Karpas-422 (cell line): ENCODE results near the gene NUP93. TPM values are rescaled to one million over a fixed set of nuclear protein-coding genes. Genes with fewer than 3 reads are reported as not detected.
"Not testable (repeated sequence)": the region's sequence is repeated elsewhere in the genome, so short reads cannot be mapped to it uniquely, and the experiment has no call there.

Experiments
- DNase-seq: peaks from one replicate; pipeline ENCODE4 v3.0.0-alpha.2; 2015
- H2AFZ ChIP-seq: fragments of 200-600 bp; sonication (generic); 2 replicates; pipeline ENCODE4 v1.6.1; 2014; ENCODE audit warnings: antibody characterized with exemption, low read length, mixed read lengths
- H3K27ac ChIP-seq: fragments of 200-600 bp; sonication (generic); 2 replicates; pipeline ENCODE4 v1.5.1; 2014; ENCODE audit warnings: mild to moderate bottlenecking, low read length, moderate library complexity
- H3K27me3 ChIP-seq: fragments of 200-600 bp; sonication (generic); 2 replicates; pipeline ENCODE4 v1.6.1; 2014; ENCODE audit warnings: low read length, mixed read lengths
- H3K36me3 ChIP-seq: fragments of 200-600 bp; sonication (generic); 2 replicates; pipeline ENCODE4 v1.6.1; 2014; ENCODE audit warnings: low read length, mixed read lengths; ENCODE audit not compliant: insufficient read depth
- H3K4me1 ChIP-seq: fragments of 200-600 bp; sonication (generic); 2 replicates; pipeline ENCODE4 v1.6.1; 2014; ENCODE audit warnings: mild to moderate bottlenecking, low read length, mixed read lengths
- H3K4me2 ChIP-seq: fragments of 200-600 bp; sonication (generic); 2 replicates; pipeline ENCODE4 v1.6.1; 2014; ENCODE audit warnings: low read length, low read depth, mild to moderate bottlenecking; ENCODE audit not compliant: poor library complexity, severe bottlenecking
- H3K4me3 ChIP-seq: fragments of 200-600 bp; sonication (generic); 2 replicates; pipeline ENCODE4 v1.5.1; 2014; ENCODE audit warnings: mild to moderate bottlenecking, antibody characterized with exemption, low read length, mixed read lengths
- H3K79me2 ChIP-seq: fragments of 200-600 bp; sonication (generic); 2 replicates; pipeline ENCODE4 v1.6.1; 2014; ENCODE audit warnings: mild to moderate bottlenecking, low read length, mixed read lengths
- H3K9ac ChIP-seq: fragments of 200-600 bp; sonication (generic); 2 replicates; pipeline ENCODE4 v1.6.0; 2014; ENCODE audit warnings: low read length
- H3K9me2 ChIP-seq: fragments of 200-600 bp; sonication (generic), shearing (Covaris generic); replicated peaks from 2 replicates; pipeline ENCODE4 v1.6.0; 2014; ENCODE audit warnings: mild to moderate bottlenecking, low read length, moderate library complexity; ENCODE audit not compliant: insufficient read depth
- H3K9me3 ChIP-seq: fragments of 300-700, 200-600 bp; sonication (generic); 2 replicates; pipeline ENCODE4 v1.6.1; 2014; ENCODE audit warnings: low read length, mixed read lengths
- H4K20me1 ChIP-seq: fragments of 200-600 bp; sonication (generic); 2 replicates; pipeline ENCODE4 v1.6.1; 2014; ENCODE audit warnings: mild to moderate bottlenecking, antibody characterized with exemption, low read length, low read depth; ENCODE audit not compliant: insufficient read depth
- total RNA-seq: library from RNA; depleted of rRNA; stranded (reverse); fragments of >200 nt; shearing (Covaris generic); gene quantifications from 2 replicates; pipeline ENCODE4 v1.2.3, GENCODE V29; 2014; ENCODE audit warnings: low replicate concordance

Gene NUP93
- total RNA-seq, 1 experiment from 2014 or later, result 116 TPM

GRCh38 chr16:56789360-56789759 lies 59.4 kb downstream of the NUP93 start:
- peak overlapping the region; percentile 34; the same call in 1 of the 2 replicates for H3K27ac ChIP-seq
- H3K4me3 ChIP-seq, result no peak overlapping the region
- peaks cover 96% of the 10 kb centered on the region for H3K79me2 ChIP-seq
- peaks cover 30% of the 10 kb centered on the region for H3K4me1 ChIP-seq
- no peak overlapping the region for H3K9ac ChIP-seq
- H2AFZ ChIP-seq, result no peak overlapping the region
- no peaks in the 10 kb centered on the region for H4K20me1 ChIP-seq
- H3K9me3 ChIP-seq, result no peaks in the 10 kb centered on the region
- no peaks in the 10 kb centered on the region for H3K27me3 ChIP-seq
- H3K4me2 ChIP-seq, result peak overlapping the region; percentile 8
- H3K36me3 ChIP-seq, result no peaks in the 10 kb centered on the region
- H3K9me2 ChIP-seq, result no peaks in the 10 kb centered on the region
- peak; percentile 62 for DNase-seq

- peaks cover 84% of the 10 kb centered on the region for H3K79me2 ChIP-seq
- no peak for DNase-seq
- peaks cover 28% of the 10 kb centered on the region for H3K4me1 ChIP-seq
- H3K9ac ChIP-seq, result no peak overlapping the region
- H3K4me2 ChIP-seq, result no peak overlapping the region
- H3K9me2 ChIP-seq, result no peaks in the 10 kb centered on the region
- no peak overlapping the region for H3K27ac ChIP-seq
- H3K27me3 ChIP-seq, result no peaks in the 10 kb centered on the region
- H2AFZ ChIP-seq, result no peak overlapping the region
- H3K9me3 ChIP-seq, result no peaks in the 10 kb centered on the region
- no peaks in the 10 kb centered on the region for H3K36me3 ChIP-seq
- no peak overlapping the region for H3K4me3 ChIP-seq
- no peaks in the 10 kb centered on the region for H4K20me1 ChIP-seq
These were observed 63.0 kb downstream of the NUP93 start for GRCh38 chr16:56792967-56793366.

- Histone ChIP-seq H3K79me2 (peaks cover 79% of the 10 kb centered on the region), H3K27me3 (no peaks in the 10 kb centered on the region), H3K9ac (no peak overlapping the region), H3K9me2 (no peaks in the 10 kb centered on the region), H3K36me3 (no peaks in the 10 kb centered on the region), H4K20me1 (no peaks in the 10 kb centered on the region), H2AFZ (no peak overlapping the region), H3K27ac (no peak overlapping the region), H3K9me3 (no peaks in the 10 kb centered on the region), H3K4me1 (peaks cover 23% of the 10 kb centered on the region), H3K4me2 (no peak overlapping the region), H3K4me3 (no peak overlapping the region)
- DNase-seq, result peak; percentile 58
These were observed 63.6 kb downstream of the NUP93 start for GRCh38 chr16:56793492-56793891.

- Histone ChIP-seq H3K36me3 (0 out of 2 replicates have a peak, but pooled peaks cover 4% of the 10 kb centered on the region), H3K4me1 (peaks cover 13% of the 10 kb centered on the region), H3K4me2 (no peak overlapping the region), H4K20me1 (no peaks in the 10 kb centered on the region), H3K27me3 (no peaks in the 10 kb centered on the region), H3K79me2 (peaks cover 72% of the 10 kb centered on the region), H3K4me3 (no peak overlapping the region), H2AFZ (no peak overlapping the region), H3K9me2 (no peaks in the 10 kb centered on the region), H3K9me3 (no peaks in the 10 kb centered on the region), H3K9ac (no peak overlapping the region), H3K27ac (no peak overlapping the region)
- no peak for DNase-seq
These were observed 65.1 kb downstream of the NUP93 start for GRCh38 chr16:56795011-56795410.

- H3K36me3 ChIP-seq, H3K9me2 ChIP-seq, H3K4me1 ChIP-seq, H3K4me3 ChIP-seq, H4K20me1 ChIP-seq, H3K4me2 ChIP-seq, H3K9ac ChIP-seq, H3K9me3 ChIP-seq, H3K27ac ChIP-seq, DNase-seq, H2AFZ ChIP-seq, H3K27me3 ChIP-seq: not testable (repeated sequence)
- peaks cover 58% of the 10 kb centered on the region for H3K79me2 ChIP-seq
These were observed 67.1 kb downstream of the NUP93 start for GRCh38 chr16:56797038-56797437.

- Histone ChIP-seq H3K79me2 (peaks cover 58% of the 10 kb centered on the region), H3K9me2 (no peaks in the 10 kb centered on the region), H3K27ac (no peak overlapping the region), H3K4me3 (no peak overlapping the region), H2AFZ (no peak overlapping the region), H4K20me1 (no peaks in the 10 kb centered on the region), H3K27me3 (no peaks in the 10 kb centered on the region), H3K36me3 (0 out of 2 replicates have a peak, but pooled peaks cover 4% of the 10 kb centered on the region), H3K4me2 (no peak overlapping the region), H3K9me3 (no peaks in the 10 kb centered on the region), H3K9ac (no peak overlapping the region), H3K4me1 (peaks cover under 1% of the 10 kb centered on the region; the same call in 1 of the 2 replicates)
- no peak for DNase-seq
These were observed 67.9 kb downstream of the NUP93 start for GRCh38 chr16:56797861-56798260.

- Histone ChIP-seq H3K79me2 (peaks cover 50% of the 10 kb centered on the region), H3K27me3 (no peaks in the 10 kb centered on the region), H3K36me3 (0 out of 2 replicates have a peak, but pooled peaks cover 4% of the 10 kb centered on the region), H3K27ac (no peak overlapping the region), H3K9ac (no peak overlapping the region), H2AFZ (no peak overlapping the region), H3K9me3 (no peaks in the 10 kb centered on the region), H4K20me1 (no peaks in the 10 kb centered on the region), H3K4me1 (no peaks in the 10 kb centered on the region), H3K9me2 (no peaks in the 10 kb centered on the region), H3K4me2 (no peak overlapping the region), H3K4me3 (no peak overlapping the region)
- no peak for DNase-seq
These were observed 69.0 kb downstream of the NUP93 start for GRCh38 chr16:56798955-56799354.

- H3K36me3 ChIP-seq, result peaks cover 7% of the 10 kb centered on the region; the same call in 1 of the 2 replicates
- peaks cover 38% of the 10 kb centered on the region for H3K79me2 ChIP-seq
- no peak overlapping the region for H3K4me2 ChIP-seq
- no peak overlapping the region for H3K9ac ChIP-seq
- H2AFZ ChIP-seq, result no peak overlapping the region
- no peaks in the 10 kb centered on the region for H3K27me3 ChIP-seq
- no peaks in the 10 kb centered on the region for H3K9me3 ChIP-seq
- no peak overlapping the region for H3K4me3 ChIP-seq
- no peaks in the 10 kb centered on the region for H3K4me1 ChIP-seq
- H3K27ac ChIP-seq, result no peak overlapping the region
- H4K20me1 ChIP-seq, result no peaks in the 10 kb centered on the region
- DNase-seq, result no peak
- H3K9me2 ChIP-seq, result no peaks in the 10 kb centered on the region
These were observed 70.4 kb downstream of the NUP93 start for GRCh38 chr16:56800355-56800754.

- H3K4me1 ChIP-seq, result no peaks in the 10 kb centered on the region
- H3K9me3 ChIP-seq, result no peaks in the 10 kb centered on the region
- H3K27ac ChIP-seq, result no peak overlapping the region
- peaks cover 17% of the 10 kb centered on the region; the same call in 1 of the 2 replicates for H3K36me3 ChIP-seq
- DNase-seq, result no peak
- no peak overlapping the region for H3K9ac ChIP-seq
- no peaks in the 10 kb centered on the region for H3K9me2 ChIP-seq
- peaks cover 29% of the 10 kb centered on the region for H3K79me2 ChIP-seq
- H3K4me2 ChIP-seq, result no peak overlapping the region
- no peak overlapping the region for H2AFZ ChIP-seq
- no peaks in the 10 kb centered on the region for H3K27me3 ChIP-seq
- H4K20me1 ChIP-seq, result no peaks in the 10 kb centered on the region
- no peak overlapping the region for H3K4me3 ChIP-seq
These were observed 71.8 kb downstream of the NUP93 start for GRCh38 chr16:56801762-56802161.
